Stomach smooth muscle (tissue), 2 donors: ENCODE results near the gene STAMBP.
A peak's percentile ranks its signal among the peaks of the same experiment; 100 is the strongest.

Experiments
- H3K27ac ChIP-seq: one replicate; pipeline ENCODE4 v1.7.0; 2013; ENCODE audit warnings: mild to moderate bottlenecking, low read length, inconsistent platforms
- H3K27me3 ChIP-seq, 2 donors: one replicate each; pipeline ENCODE4 v1.7.0; 2013; ENCODE audit warnings: low read length in 2 of 2; ENCODE audit not compliant: insufficient read depth in 2 of 2, control insufficient read depth in 1 of 2
- H3K36me3 ChIP-seq, 2 donors: one replicate each; pipeline ENCODE4 v1.7.0; 2013; ENCODE audit warnings: low read length in 2 of 2; ENCODE audit not compliant: control insufficient read depth in 2 of 2, insufficient read depth in 2 of 2
- H3K4me1 ChIP-seq: one replicate; pipeline ENCODE4 v1.7.0; 2013; ENCODE audit warnings: low read length; ENCODE audit not compliant: control insufficient read depth, insufficient read depth
- H3K4me3 ChIP-seq, 2 donors: one replicate each; pipeline ENCODE4 v1.7.0; 2013; ENCODE audit warnings: low read length in 2 of 2
- H3K9ac ChIP-seq, 2 donors: one replicate each; pipeline ENCODE4 v1.7.0; 2013; ENCODE audit warnings: low read length in 2 of 2, mild to moderate bottlenecking in 1 of 2
- H3K9me3 ChIP-seq, 2 donors: one replicate each; pipeline ENCODE4 v1.7.0; 2013; ENCODE audit warnings: low read length in 2 of 2; ENCODE audit not compliant: control insufficient read depth in 2 of 2
- donor health status: healthy.
- donor health status: Pancreatic carcinoma.

The STAMBP gene

DNA sequence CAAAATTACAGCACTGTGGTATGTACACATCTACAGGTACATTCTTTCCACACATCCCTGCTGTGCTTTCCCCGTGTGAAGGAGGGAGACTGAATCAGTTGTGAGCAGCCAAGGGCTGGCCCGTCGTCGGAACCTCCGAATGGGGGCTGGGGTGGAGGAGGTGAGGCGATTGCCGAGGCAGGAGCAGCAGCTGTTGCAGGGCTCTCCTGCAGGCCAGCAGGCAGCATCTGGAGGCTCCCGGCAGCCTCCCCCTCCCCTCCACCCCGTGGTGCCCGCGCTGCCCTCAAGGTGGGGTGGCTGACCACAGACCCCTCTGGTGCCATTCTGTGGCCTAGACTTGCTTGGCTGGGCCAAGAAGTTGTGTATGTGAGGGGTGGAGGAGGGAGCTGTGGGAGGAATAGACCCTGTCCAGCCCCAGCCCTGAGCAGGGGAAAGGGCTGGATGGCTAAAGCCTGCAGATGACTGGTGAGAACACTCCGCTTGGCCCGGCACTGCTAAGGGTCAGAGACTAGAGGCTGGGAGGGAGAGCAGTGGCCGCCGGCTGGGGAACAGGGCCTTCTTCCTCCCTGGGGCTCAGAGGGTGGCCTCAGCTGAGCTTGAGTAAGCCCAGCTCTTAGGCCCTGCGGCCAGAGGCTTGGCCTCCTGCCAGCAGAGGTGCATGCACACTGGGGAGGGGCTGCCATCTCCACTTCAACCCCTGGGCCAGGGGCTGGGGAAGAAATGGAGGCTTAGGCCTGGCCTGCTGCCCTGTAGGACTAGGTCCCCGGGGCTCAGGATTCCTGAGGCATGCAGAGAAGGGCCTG, 7.6 kb downstream of the STAMBP start:
- H3K4me1 ChIP-seq, result peaks cover 12% of the 10 kb centered on the region
- H3K27ac ChIP-seq, result peak overlapping the region; percentile 79
- peak overlapping the region in 1 of 2 donors; percentile 41 for H3K4me3 ChIP-seq
- no peaks in the 10 kb centered on the region for H3K27me3 ChIP-seq
- peaks cover 0 to 2% of the 10 kb centered on the region in 2 donors for H3K36me3 ChIP-seq
- no peaks in the 10 kb centered on the region for H3K9me3 ChIP-seq
- peak overlapping the region; percentile 51 to 52 for H3K9ac ChIP-seq

DNA sequence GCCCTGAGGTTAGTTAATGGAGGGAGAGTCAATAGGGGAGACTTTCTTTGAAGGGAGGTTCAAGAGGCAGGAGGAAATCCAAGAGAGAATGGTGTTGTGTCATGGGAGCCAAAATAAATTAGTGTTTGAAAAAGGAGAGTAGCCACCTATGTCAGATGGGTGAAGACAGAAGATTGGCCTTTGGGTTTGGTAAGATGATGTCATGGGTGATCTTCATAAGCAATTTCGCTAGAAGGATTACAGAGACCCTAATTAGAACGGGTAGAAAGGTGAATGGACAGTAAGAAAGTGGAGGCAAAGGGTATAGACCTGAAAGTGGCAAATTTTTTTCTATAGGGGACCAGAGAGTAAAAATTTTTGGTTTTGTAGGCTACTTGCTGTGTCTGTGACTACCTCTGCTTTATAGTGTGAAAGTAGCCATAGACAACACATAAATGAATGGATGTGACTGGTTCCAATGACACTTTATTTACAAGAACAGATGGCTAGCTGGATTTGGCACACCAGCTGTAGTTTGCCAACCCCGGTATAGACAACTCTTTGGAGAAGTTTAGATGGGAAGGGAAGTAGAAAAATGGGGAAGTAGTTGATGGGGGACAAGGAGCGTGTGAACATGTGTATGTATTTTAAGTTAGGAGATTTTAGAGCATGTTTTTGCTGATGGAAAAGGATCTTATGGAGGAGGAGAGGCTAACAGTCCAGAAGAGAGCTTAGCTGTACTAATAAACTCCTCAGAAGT, 9.3 kb downstream of the STAMBP start:
- H3K36me3 ChIP-seq, result peaks cover 0 to 2% of the 10 kb centered on the region in 2 donors
- no peaks in the 10 kb centered on the region for H3K27me3 ChIP-seq
- peak overlapping the region; percentile 0 to 64 for H3K9ac ChIP-seq
- no peak overlapping the region for H3K4me3 ChIP-seq
- H3K4me1 ChIP-seq, result peaks cover 12% of the 10 kb centered on the region
- no peaks in the 10 kb centered on the region for H3K9me3 ChIP-seq
- peak overlapping the region; percentile 86 for H3K27ac ChIP-seq

DNA sequence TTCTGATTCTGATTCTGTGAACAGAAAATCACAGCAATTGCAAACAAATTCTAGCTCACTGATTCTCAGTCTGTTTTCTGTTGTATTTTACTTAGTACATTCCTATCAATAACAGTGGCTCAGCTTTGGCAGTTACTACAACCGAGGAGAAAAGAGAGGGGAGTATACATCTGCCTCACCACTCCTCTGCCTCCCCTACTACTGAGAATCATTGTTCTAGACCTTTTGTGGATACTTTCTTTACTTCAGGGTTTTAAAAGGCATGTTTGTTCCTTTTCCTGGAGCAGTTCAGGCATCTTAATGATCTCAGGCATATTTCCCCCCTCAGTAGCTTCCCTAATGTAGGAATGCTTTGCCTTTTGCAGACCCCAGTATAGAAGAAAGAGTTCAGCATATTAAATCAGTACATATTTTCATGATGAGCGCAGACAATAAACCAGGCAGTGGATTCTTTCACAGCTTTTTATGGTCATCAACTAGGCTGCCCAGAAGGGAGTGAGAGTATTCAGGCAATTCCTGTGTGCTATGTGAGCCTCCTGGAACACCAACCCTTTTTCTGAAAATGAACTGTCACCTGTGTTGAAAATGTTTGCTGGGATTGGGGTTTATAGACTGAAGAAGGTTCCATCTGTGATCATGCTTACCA, 10.3 kb downstream of the STAMBP start:
- no peaks in the 10 kb centered on the region for H3K9me3 ChIP-seq
- H3K9ac ChIP-seq, result peak overlapping the region; percentile 55 to 64
- no peaks in the 10 kb centered on the region for H3K36me3 ChIP-seq
- peak overlapping the region; percentile 86 for H3K27ac ChIP-seq
- peak overlapping the region in 1 of 2 donors; percentile 34 for H3K4me3 ChIP-seq
- H3K4me1 ChIP-seq, result peaks cover 12% of the 10 kb centered on the region
- H3K27me3 ChIP-seq, result no peaks in the 10 kb centered on the region

DNA sequence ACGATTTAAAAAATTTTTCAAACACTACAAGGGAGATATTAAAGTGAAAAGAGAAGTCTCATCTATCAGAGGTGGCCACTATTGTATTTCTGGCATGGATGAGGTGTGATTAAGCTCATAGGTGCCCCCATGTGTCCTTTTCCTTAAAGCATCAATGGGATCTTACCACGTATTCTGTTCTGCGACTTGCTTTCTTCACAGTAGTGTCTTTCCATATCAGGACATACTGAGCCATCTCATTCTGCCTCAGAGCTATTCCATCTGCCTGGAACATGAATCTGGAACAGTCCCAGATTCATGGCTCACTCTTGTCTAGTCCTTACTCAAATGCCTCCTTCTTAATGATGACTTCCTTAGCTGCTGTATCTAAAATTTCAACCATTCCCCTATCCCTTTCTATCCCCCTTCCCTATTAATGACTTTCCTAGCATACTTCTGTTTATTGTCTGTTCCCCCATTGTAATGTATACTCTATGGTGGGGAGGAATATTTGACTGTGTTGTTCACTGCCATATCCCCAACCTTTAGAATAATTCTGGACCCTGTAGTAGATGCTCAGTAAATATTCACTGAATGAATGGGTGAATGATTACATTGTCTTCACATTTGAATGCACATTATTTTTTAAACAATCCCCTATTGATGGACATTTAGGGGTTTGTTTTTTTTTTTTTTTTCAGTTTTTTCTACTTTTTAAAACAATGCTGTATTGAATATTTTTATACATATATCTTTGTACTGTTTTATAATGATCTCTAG, 11.1 kb downstream of the STAMBP start:
- Histone ChIP-seq H3K9me3 (no peaks in the 10 kb centered on the region), H3K27ac (peak overlapping the region; percentile 86), H3K36me3 (no peaks in the 10 kb centered on the region), H3K4me3 (peak overlapping the region in 1 of 2 donors; percentile 8), H3K4me1 (peaks cover 12% of the 10 kb centered on the region), H3K27me3 (no peaks in the 10 kb centered on the region), H3K9ac (peak overlapping the region; percentile 14 to 64)

DNA sequence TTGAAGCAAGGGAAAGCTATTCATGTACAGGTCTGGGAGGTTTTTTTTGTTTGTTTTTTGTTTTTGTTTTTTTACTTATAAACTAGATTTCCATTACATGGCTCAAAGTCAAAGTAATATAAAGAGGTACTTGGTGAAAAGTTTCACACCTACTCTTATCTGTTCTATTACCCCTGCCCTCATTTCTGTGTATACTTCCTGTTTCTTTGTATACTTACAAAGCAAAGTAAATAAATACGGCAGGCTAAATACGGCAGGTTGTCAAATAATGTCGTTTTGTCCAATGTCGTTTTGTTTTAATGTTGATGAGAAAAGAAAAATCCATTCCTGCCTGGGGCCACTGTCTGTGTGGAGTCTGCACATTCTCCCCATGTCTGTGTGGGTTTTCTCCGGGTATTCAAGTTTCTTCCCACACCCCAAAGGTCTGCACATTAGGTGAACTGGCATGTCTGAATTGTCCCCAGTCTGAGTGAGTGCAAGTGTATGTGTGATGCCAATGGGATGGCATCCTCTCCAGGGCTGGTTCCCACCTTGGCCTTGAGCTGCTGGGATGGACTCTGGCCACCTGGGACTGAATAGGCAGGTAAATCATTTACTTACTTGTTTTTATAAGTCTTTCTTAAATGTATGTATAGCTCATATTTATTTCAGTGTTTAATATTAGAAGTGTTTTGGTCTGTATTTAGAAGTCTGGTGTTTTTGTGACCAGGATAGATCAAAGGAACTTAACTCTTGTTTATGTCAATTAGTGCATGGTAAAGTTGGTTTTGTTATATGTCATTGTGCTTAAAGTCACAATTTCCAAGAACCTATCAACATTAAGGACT, 13.4 kb downstream of the STAMBP start:
- peaks cover 4% of the 10 kb centered on the region for H3K4me1 ChIP-seq
- H3K9me3 ChIP-seq, result no peaks in the 10 kb centered on the region
- no peaks in the 10 kb centered on the region for H3K27me3 ChIP-seq
- H3K27ac ChIP-seq, result peak overlapping the region; percentile 26
- H3K9ac ChIP-seq, result no peak overlapping the region
- H3K4me3 ChIP-seq, result no peak overlapping the region
- H3K36me3 ChIP-seq, result peaks cover 0 to 8% of the 10 kb centered on the region in 2 donors

DNA sequence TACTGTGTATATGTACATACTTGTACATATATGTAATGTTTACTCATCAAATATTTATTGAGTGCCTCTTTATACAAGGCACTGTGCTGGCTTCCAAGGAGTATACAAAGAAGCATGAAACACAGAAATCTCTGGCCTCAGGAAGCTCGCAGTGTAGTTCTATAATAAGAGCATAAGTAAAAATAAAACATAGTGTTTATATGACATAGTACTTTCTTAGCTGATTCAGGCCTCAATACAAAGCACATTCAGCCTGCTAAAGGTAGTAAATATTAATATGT, 13.9 kb downstream of the STAMBP start:
- Histone ChIP-seq H3K27me3 (no peaks in the 10 kb centered on the region), H3K27ac (peak overlapping the region; percentile 26), H3K4me1 (peaks cover 4% of the 10 kb centered on the region), H3K9me3 (no peaks in the 10 kb centered on the region), H3K36me3 (peaks cover 3 to 14% of the 10 kb centered on the region in 2 donors), H3K9ac (peak overlapping the region in 1 of 2 donors; percentile 13), H3K4me3 (no peak overlapping the region)

DNA sequence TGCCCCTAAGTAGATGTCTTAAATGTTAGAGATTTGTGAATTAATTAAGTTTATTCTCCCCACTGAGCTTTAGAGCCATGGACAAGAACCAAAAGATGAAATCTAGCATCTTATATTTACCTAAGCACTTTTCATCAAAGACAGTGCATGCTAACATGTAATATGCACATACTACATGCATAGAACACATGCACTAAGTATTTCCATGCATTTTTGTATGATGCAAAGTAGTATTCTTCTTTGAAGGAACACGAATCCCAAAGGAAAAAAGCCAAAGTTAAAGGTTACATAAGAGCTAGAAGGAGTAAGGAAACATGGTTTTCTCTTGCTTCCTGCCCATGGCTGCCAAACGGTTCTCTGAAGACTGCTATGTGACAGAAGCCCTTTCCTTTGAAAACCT, 15.3 kb downstream of the STAMBP start:
- Histone ChIP-seq H3K9ac (no peak overlapping the region), H3K4me3 (no peak overlapping the region), H3K27ac (peak overlapping the region; percentile 53), H3K27me3 (no peaks in the 10 kb centered on the region), H3K9me3 (no peaks in the 10 kb centered on the region), H3K36me3 (peaks cover 6 to 17% of the 10 kb centered on the region in 2 donors), H3K4me1 (peaks cover 5% of the 10 kb centered on the region)

DNA sequence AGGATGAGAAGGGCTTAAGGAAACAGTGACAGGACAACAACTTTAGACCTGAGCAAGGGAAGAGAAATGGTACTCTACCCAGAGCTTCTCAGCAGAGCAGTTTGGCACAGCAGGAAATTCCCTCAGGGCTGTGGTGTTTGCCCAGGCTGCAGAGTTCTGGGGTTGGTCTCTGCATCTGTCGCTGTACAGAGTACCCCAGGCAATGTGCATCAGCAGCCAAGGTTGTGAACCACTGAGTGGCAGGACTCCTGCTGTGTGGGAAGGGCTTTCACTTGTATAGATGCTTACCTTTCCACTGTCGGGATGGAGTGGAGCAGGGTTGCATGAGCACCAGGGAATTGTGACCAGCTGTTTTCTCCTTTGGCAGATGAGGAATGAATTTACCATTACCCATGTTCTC, 21.2 kb downstream of the STAMBP start:
- Histone ChIP-seq H3K4me1 (peaks cover 12% of the 10 kb centered on the region), H3K36me3 (peaks cover 27 to 29% of the 10 kb centered on the region in 2 donors), H3K9ac (peak overlapping the region in 1 of 2 donors; percentile 37), H3K4me3 (peak overlapping the region; percentile 6 to 36), H3K27me3 (no peaks in the 10 kb centered on the region), H3K27ac (peak overlapping the region; percentile 50), H3K9me3 (no peaks in the 10 kb centered on the region)

DNA sequence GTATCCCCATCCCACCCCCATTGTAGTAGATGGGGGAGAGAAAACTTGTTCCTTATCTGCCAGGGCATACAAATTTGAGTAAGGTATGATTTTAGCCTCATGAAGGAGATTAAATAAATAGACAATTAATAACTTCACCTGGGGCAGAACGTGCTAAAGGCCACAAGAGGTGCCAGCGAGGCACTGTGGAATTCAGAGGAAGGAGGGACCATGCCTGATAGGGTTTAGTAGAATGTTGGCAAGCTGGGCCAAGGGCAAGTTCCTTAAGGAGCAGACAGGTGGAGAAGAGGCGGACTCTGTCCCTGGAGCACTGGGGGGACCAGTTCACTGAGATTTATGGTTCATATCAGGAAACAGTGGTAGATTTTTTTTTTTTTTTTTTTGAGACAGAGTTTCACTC, 22.5 kb downstream of the STAMBP start:
- peaks cover 12% of the 10 kb centered on the region for H3K4me1 ChIP-seq
- H3K27me3 ChIP-seq, result no peaks in the 10 kb centered on the region

More for the DNA sequence above, 22.5 kb downstream of the STAMBP start:
- Histone ChIP-seq H3K9me3 (no peaks in the 10 kb centered on the region), H3K27ac (no peak overlapping the region), H3K36me3 (peaks cover 27 to 33% of the 10 kb centered on the region in 2 donors), H3K9ac (no peak overlapping the region), H3K4me3 (no peak overlapping the region)
